ENCODE data around the gene EP400. TPM values are rescaled to one million over a fixed set of nuclear protein-coding genes. Genes with fewer than 3 reads are reported as not detected.
"Not testable (repeated sequence)": the region's sequence is repeated elsewhere in the genome, so short reads cannot be mapped to it uniquely, and the experiment has no call there.

The EP400 gene
- total and polyA plus RNA-seq, 4 donors = 11.4 to 47.8 (median 25.7) TPM

- 95 to 97% methylated on average over 16 of the region's 16 CpGs for WGBS, 2 donors
- Histone ChIP-seq H3K27ac (ENCODE audit: low read depth in 1 of 2, low read length in 1 of 2) (no peak overlapping the region), H3K4me1 (ENCODE audit: control insufficient read depth in 5 of 5, insufficient read depth in 5 of 5, low read length in 5 of 5) (no peaks in the 10 kb centered on the region), H3K9ac (ENCODE audit: insufficient read depth in 1 of 2, low read length in 2 of 2) (no peak overlapping the region), H3K27me3 (ENCODE audit: control insufficient read depth in 3 of 3, insufficient read depth in 3 of 3, low read length in 2 of 3) (no peaks in the 10 kb centered on the region), H3K4me3 (no peak overlapping the region), H3K36me3 (ENCODE audit: control insufficient read depth in 4 of 4, insufficient read depth in 4 of 4, low read length in 4 of 4) (peaks cover 12 to 56% (median 33%) of the 10 kb centered on the region in 4 donors), H3K9me3 (ENCODE audit: control insufficient read depth in 4 of 4, insufficient read depth in 3 of 4, low read length in 3 of 4) (no peaks in the 10 kb centered on the region)
- no peak for TF ChIP-seq CTCF (IDR thresholded peaks at IDR 0.05; ENCODE audit: control extremely low read depth, extremely low read depth)
- no peak for DNase-seq
- no peak for ATAC-seq (ENCODE audit: insufficient read depth, low FRiP score)
Observed at GRCh38 chr12:132045751-132046150, 96.0 kb downstream of the EP400 start.

- Histone ChIP-seq H3K4me1 (ENCODE audit: control insufficient read depth in 5 of 5, insufficient read depth in 5 of 5, low read length in 5 of 5) (no peaks in the 10 kb centered on the region), H3K9me3 (ENCODE audit: control insufficient read depth in 4 of 4, insufficient read depth in 3 of 4, low read length in 3 of 4) (no peaks in the 10 kb centered on the region), H3K27ac (ENCODE audit: low read depth in 1 of 2, low read length in 1 of 2) (no peak overlapping the region), H3K36me3 (ENCODE audit: control insufficient read depth in 4 of 4, insufficient read depth in 4 of 4, low read length in 4 of 4) (peaks cover 12 to 56% (median 40%) of the 10 kb centered on the region in 4 donors), H3K9ac (ENCODE audit: insufficient read depth in 1 of 2, low read length in 2 of 2) (no peak overlapping the region), H3K4me3 (no peak overlapping the region), H3K27me3 (ENCODE audit: control insufficient read depth in 3 of 3, insufficient read depth in 3 of 3, low read length in 2 of 3) (no peaks in the 10 kb centered on the region)
- WGBS, 2 donors = 91 to 96% methylated on average over 11 of the region's 11 CpGs
- no peak for TF ChIP-seq CTCF (IDR thresholded peaks at IDR 0.05; ENCODE audit: control extremely low read depth, extremely low read depth)
- DNase-seq (no peak), ATAC-seq (ENCODE audit: insufficient read depth, low FRiP score) (no peak)
Observed at GRCh38 chr12:132046561-132046960, 96.8 kb downstream of the EP400 start.

- H3K4me3 ChIP-seq; DNase-seq; H3K27ac ChIP-seq (ENCODE audit: low read depth in 1 of 2, low read length in 1 of 2); H3K9ac ChIP-seq (ENCODE audit: insufficient read depth in 1 of 2, low read length in 2 of 2); H3K4me1 ChIP-seq (ENCODE audit: control insufficient read depth in 5 of 5, insufficient read depth in 5 of 5, low read length in 5 of 5); ATAC-seq (ENCODE audit: insufficient read depth, low FRiP score); H3K9me3 ChIP-seq (ENCODE audit: control insufficient read depth in 4 of 4, insufficient read depth in 3 of 4, low read length in 3 of 4); H3K27me3 ChIP-seq (ENCODE audit: control insufficient read depth in 3 of 3, insufficient read depth in 3 of 3, low read length in 2 of 3): not testable (repeated sequence)
- WGBS, 2 donors = 64 to 80% methylated on average over 9 to 11 of the region's 11 CpGs
- peaks cover 12 to 63% (median 43%) of the 10 kb centered on the region in 4 donors for H3K36me3 ChIP-seq (ENCODE audit: control insufficient read depth in 4 of 4, insufficient read depth in 4 of 4, low read length in 4 of 4)
Observed at GRCh38 chr12:132047630-132048029, 97.9 kb downstream of the EP400 start.

GRCh38 chr12:132049442-132049841, 99.7 kb downstream of the EP400 start:
- TF ChIP-seq CTCF (IDR thresholded peaks at IDR 0.05; ENCODE audit: control extremely low read depth, extremely low read depth) = no peak
- Histone ChIP-seq H3K27me3 (ENCODE audit: control insufficient read depth in 3 of 3, insufficient read depth in 3 of 3, low read length in 2 of 3) (no peaks in the 10 kb centered on the region), H3K9me3 (ENCODE audit: control insufficient read depth in 4 of 4, insufficient read depth in 3 of 4, low read length in 3 of 4) (no peaks in the 10 kb centered on the region), H3K9ac (ENCODE audit: insufficient read depth in 1 of 2, low read length in 2 of 2) (no peak overlapping the region), H3K4me1 (ENCODE audit: control insufficient read depth in 5 of 5, insufficient read depth in 5 of 5, low read length in 5 of 5) (no peaks in the 10 kb centered on the region), H3K4me3 (no peak overlapping the region), H3K36me3 (ENCODE audit: control insufficient read depth in 4 of 4, insufficient read depth in 4 of 4, low read length in 4 of 4) (peaks cover 20 to 67% (median 51%) of the 10 kb centered on the region in 4 donors), H3K27ac (ENCODE audit: low read depth in 1 of 2, low read length in 1 of 2) (no peak overlapping the region)
- 93 to 98% methylated on average over 2 of the region's 2 CpGs for WGBS, 2 donors
- DNase-seq (no peak), ATAC-seq (ENCODE audit: insufficient read depth, low FRiP score) (no peak)
